Left kidney (tissue), 2 donors: ENCODE measurements around the gene EXTL2. TPM values are rescaled to one million over a fixed set of nuclear protein-coding genes. Genes with fewer than 3 reads are reported as not detected.
A peak's percentile ranks its signal among the peaks of the same experiment; 100 is the strongest.
"Not testable (repeated sequence)": the region's sequence is repeated elsewhere in the genome, so short reads cannot be mapped to it uniquely, and the experiment has no call there.

Experiments used
- DNase-seq: peaks from one replicate; pipeline ENCODE4 v3.0.0-alpha.2; 2013
- polyA plus RNA-seq: library from polyadenylated mRNA; unstranded; fragments of 120-200 nt; gene quantifications from one replicate; pipeline ENCODE4 v1.2.1, GENCODE V29; 2013; ENCODE audit not compliant: insufficient read length

EXTL2 gene
- polyA plus RNA-seq, 1 donor, result 74.6 TPM

GRCh38 chr1:100905181-100905580, 10.5 kb upstream of the EXTL2 start:
- no peak for DNase-seq

GRCh38 chr1:100904528-100904927, 9.9 kb upstream of the EXTL2 start:
- no peak for DNase-seq

- DNase-seq, result no peak
These were observed 9.1 kb upstream of the EXTL2 start for GRCh38 chr1:100903777-100904176.

GRCh38 chr1:100902365-100902764, 7.7 kb upstream of the EXTL2 start:
- no peak for DNase-seq

- peak; percentile 26 for DNase-seq
These were observed 1.9 kb upstream of the EXTL2 start for GRCh38 chr1:100896481-100896982.

- peak; percentile 91 for DNase-seq
These were observed 1.2 kb upstream of the EXTL2 start, which contains the start of gene SLC30A7 for GRCh38 chr1:100895540-100896480. TSS of gene SLC30A7 (plus strand) at chr1:100896090. CDS start at chr1:100896263, 173 bp downstream.

- DNase-seq, result peak; percentile 7
These were observed 924 bp downstream of the EXTL2 start for GRCh38 chr1:100893718-100894117.

GRCh38 chr1:100892554-100892953, 2.1 kb downstream of the EXTL2 start:
- no peak for DNase-seq

- no peak for DNase-seq
These were observed 3.3 kb downstream of the EXTL2 start for GRCh38 chr1:100891380-100891779.

- DNase-seq, result not testable (repeated sequence)
These were observed 4.7 kb downstream of the EXTL2 start for GRCh38 chr1:100889869-100890482.

- not testable (repeated sequence) for DNase-seq
These were observed 5.6 kb downstream of the EXTL2 start for GRCh38 chr1:100889007-100889406.

- DNase-seq, result no peak
These were observed 10.7 kb downstream of the EXTL2 start for GRCh38 chr1:100883963-100884362.

GRCh38 chr1:100882698-100883097, 11.9 kb downstream of the EXTL2 start:
- DNase-seq, result no peak

- DNase-seq, result no peak
These were observed 13.0 kb downstream of the EXTL2 start for GRCh38 chr1:100881687-100882086.

- no peak for DNase-seq
These were observed 15.2 kb downstream of the EXTL2 start for GRCh38 chr1:100879422-100879821.

- no peak for DNase-seq
These were observed 18.4 kb downstream of the EXTL2 start for GRCh38 chr1:100876291-100876690.

GRCh38 chr1:100875228-100875627, 19.4 kb downstream of the EXTL2 start:
- DNase-seq, result no peak

GRCh38 chr1:100874433-100874832, 20.2 kb downstream of the EXTL2 start:
- no peak for DNase-seq

- no peak for DNase-seq
These were observed 24.6 kb downstream of the EXTL2 start for GRCh38 chr1:100869996-100870395.

- peak; percentile 42 for DNase-seq
These were observed 26.2 kb downstream of the EXTL2 start for GRCh38 chr1:100868364-100868995.

- no peak for DNase-seq
These were observed 27.8 kb downstream of the EXTL2 start for GRCh38 chr1:100866901-100867206.

- DNase-seq, result peak; percentile 13
These were observed 28.4 kb downstream of the EXTL2 start for GRCh38 chr1:100866041-100866900.
